H7 (cell line): ENCODE measurements around the gene ZDHHC16. TPM values are rescaled to one million over a fixed set of nuclear protein-coding genes. Genes with fewer than 3 reads are reported as not detected.
"Not testable (repeated sequence)": the region's sequence is repeated elsewhere in the genome, so short reads cannot be mapped to it uniquely, and the experiment has no call there.

Experiments
- DNase-seq: peaks from one replicate; pipeline ENCODE4 v3.0.0; 2012
- H3K27me3 ChIP-seq: 2 replicates; pipeline ENCODE4 v1.6.0; 2011; ENCODE audit warnings: mild to moderate bottlenecking, low read length; ENCODE audit not compliant: control insufficient read depth, insufficient read depth
- H3K36me3 ChIP-seq: replicated peaks from 2 replicates; pipeline ENCODE4 v1.5.1; 2011; ENCODE audit warnings: low read length; ENCODE audit not compliant: control insufficient read depth, insufficient read depth
- H3K4me3 ChIP-seq: 2 replicates; pipeline ENCODE4 v1.5.1; 2011; ENCODE audit warnings: low read depth, mild to moderate bottlenecking, control low read depth, low read length, moderate library complexity; ENCODE audit not compliant: insufficient read depth
- total RNA-seq: library from RNA; depleted of rRNA; stranded (reverse); fragments of >200 nt; shearing (Covaris generic); gene quantifications from 2 replicates; pipeline ENCODE4 v1.2.3, GENCODE V29; 2014; rRNA removed

Gene ZDHHC16
- 36.0 and 47.6 TPM in 2 replicates for total RNA-seq

- DNase-seq, result peak; percentile 99
- Histone ChIP-seq H3K4me3 (peak within 1 kb of the TSS; percentile 91), H3K36me3 (no peaks in the 10 kb centered on the region), H3K27me3 (no peaks in the 10 kb centered on the region)
Observed at GRCh38 chr10:97445722-97446639, at the start of gene ZDHHC16, which contains the start of gene EXOSC1. Gene ZDHHC16 (plus strand): TSS chr10:97446175. CDS start chr10:97451676, 5,501 bp downstream. Gene EXOSC1 (minus strand): TSS chr10:97446006. CDS start chr10:97445985, 21 bp downstream.

GRCh38 chr10:97399843-97400545, 46.0 kb upstream of the ZDHHC16 start:
- Histone ChIP-seq H3K36me3 (peaks cover 8% of the 10 kb centered on the region), H3K27me3 (no peaks in the 10 kb centered on the region)
- DNase-seq, result peak; percentile 57

GRCh38 chr10:97400665-97401454, 45.1 kb upstream of the ZDHHC16 start, which contains the start of gene RRP12:
Gene RRP12 (minus strand): TSS chr10:97401340. CDS start chr10:97401231, 109 bp downstream.
- peaks cover 7% of the 10 kb centered on the region for H3K36me3 ChIP-seq
- peak; percentile 96 for DNase-seq
- H3K4me3 ChIP-seq, result peak within 1 kb of the TSS; percentile 44
- H3K27me3 ChIP-seq, result no peaks in the 10 kb centered on the region

More at GRCh38 chr10:97399843-97400545, 46.0 kb upstream of the ZDHHC16 start:
- peak overlapping the region; percentile 44 for H3K4me3 ChIP-seq

- H3K36me3 ChIP-seq, result peaks cover 2% of the 10 kb centered on the region; the same call in 1 of the 2 replicates
- H3K4me3 ChIP-seq, result no peak overlapping the region
- no peaks in the 10 kb centered on the region for H3K27me3 ChIP-seq
- DNase-seq, result no peak
Observed at GRCh38 chr10:97401455-97401919, 44.5 kb upstream of the ZDHHC16 start.

- Histone ChIP-seq H3K27me3 (no peaks in the 10 kb centered on the region), H3K4me3 (no peak overlapping the region), H3K36me3 (no peaks in the 10 kb centered on the region)
- no peak for DNase-seq
Observed at GRCh38 chr10:97404044-97404443, 41.9 kb upstream of the ZDHHC16 start.

- no peak for DNase-seq
- Histone ChIP-seq H3K27me3 (no peaks in the 10 kb centered on the region), H3K4me3 (no peak overlapping the region), H3K36me3 (no peaks in the 10 kb centered on the region)
Observed at GRCh38 chr10:97406064-97406463, 39.9 kb upstream of the ZDHHC16 start.

GRCh38 chr10:97406483-97406882, 39.5 kb upstream of the ZDHHC16 start:
- H3K4me3 ChIP-seq, H3K36me3 ChIP-seq, H3K27me3 ChIP-seq, DNase-seq: not testable (repeated sequence)

- peak; percentile 87 for DNase-seq
- Histone ChIP-seq H3K36me3 (no peaks in the 10 kb centered on the region), H3K27me3 (no peaks in the 10 kb centered on the region), H3K4me3 (peak overlapping the region; percentile 19)
Observed at GRCh38 chr10:97407211-97407951, 38.6 kb upstream of the ZDHHC16 start.

GRCh38 chr10:97407952-97408248, 38.1 kb upstream of the ZDHHC16 start:
- no peaks in the 10 kb centered on the region for H3K27me3 ChIP-seq
- H3K4me3 ChIP-seq, result no peak overlapping the region
- no peak for DNase-seq
- no peaks in the 10 kb centered on the region for H3K36me3 ChIP-seq

GRCh38 chr10:97408496-97408992, 37.4 kb upstream of the ZDHHC16 start:
- DNase-seq, result no peak
- no peaks in the 10 kb centered on the region for H3K27me3 ChIP-seq
- H3K4me3 ChIP-seq, result no peak overlapping the region
- no peaks in the 10 kb centered on the region for H3K36me3 ChIP-seq

- H3K4me3 ChIP-seq, result no peak overlapping the region
- peak; percentile 2 for DNase-seq
- no peaks in the 10 kb centered on the region for H3K27me3 ChIP-seq
- no peaks in the 10 kb centered on the region for H3K36me3 ChIP-seq
Observed at GRCh38 chr10:97411406-97411805, 34.6 kb upstream of the ZDHHC16 start.

GRCh38 chr10:97412891-97413304, 33.1 kb upstream of the ZDHHC16 start:
- Histone ChIP-seq H3K4me3 (no peak overlapping the region), H3K36me3 (no peaks in the 10 kb centered on the region), H3K27me3 (no peaks in the 10 kb centered on the region)
- no peak for DNase-seq

GRCh38 chr10:97416565-97416964, 29.4 kb upstream of the ZDHHC16 start:
- Histone ChIP-seq H3K27me3 (no peaks in the 10 kb centered on the region), H3K36me3 (no peaks in the 10 kb centered on the region), H3K4me3 (no peak overlapping the region)
- DNase-seq, result no peak
